Renal pelvis (tissue), 12 donors: Measurements from ENCODE around the gene ARHGAP36. TPM values are rescaled to one million over a fixed set of nuclear protein-coding genes. Genes with fewer than 3 reads are reported as not detected.

Experiments
- DNase-seq: peaks from one replicate; pipeline ENCODE4 v3.0.0-alpha.2; 2013
- long read RNA-seq, 16 experiments: transcript quantifications; one replicate each; lab custom pipeline, GENCODE V29; 2026
- polyA plus RNA-seq, 3 donors: library from polyadenylated mRNA; unstranded; fragments of 120-200 nt; gene quantifications; one replicate each; pipeline ENCODE4 v1.2.1, GENCODE V29; 2013; ENCODE audit not compliant: insufficient read length in 3 of 3

Gene ARHGAP36, protein sequence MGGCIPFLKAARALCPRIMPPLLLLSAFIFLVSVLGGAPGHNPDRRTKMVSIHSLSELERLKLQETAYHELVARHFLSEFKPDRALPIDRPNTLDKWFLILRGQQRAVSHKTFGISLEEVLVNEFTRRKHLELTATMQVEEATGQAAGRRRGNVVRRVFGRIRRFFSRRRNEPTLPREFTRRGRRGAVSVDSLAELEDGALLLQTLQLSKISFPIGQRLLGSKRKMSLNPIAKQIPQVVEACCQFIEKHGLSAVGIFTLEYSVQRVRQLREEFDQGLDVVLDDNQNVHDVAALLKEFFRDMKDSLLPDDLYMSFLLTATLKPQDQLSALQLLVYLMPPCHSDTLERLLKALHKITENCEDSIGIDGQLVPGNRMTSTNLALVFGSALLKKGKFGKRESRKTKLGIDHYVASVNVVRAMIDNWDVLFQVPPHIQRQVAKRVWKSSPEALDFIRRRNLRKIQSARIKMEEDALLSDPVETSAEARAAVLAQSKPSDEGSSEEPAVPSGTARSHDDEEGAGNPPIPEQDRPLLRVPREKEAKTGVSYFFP
- under 1 TPM in 2 of 3 donors, not detected in 1; 0.47 to 0.62 TPM for polyA plus RNA-seq
- long read RNA-seq, donor 1, result 0 reads
- long read RNA-seq, donor 2, result 0 reads
- long read RNA-seq, donor 3, result 0 reads
- long read RNA-seq, donor 4, result 0 reads
- long read RNA-seq, donor 5, result 0 reads
- long read RNA-seq, donor 6, result 0 reads
- long read RNA-seq, donor 7, result 0 reads
- long read RNA-seq, donor 8, result 0 reads
- long read RNA-seq, donor 9, result 0 reads
- long read RNA-seq, donor 10, result 0 reads
- long read RNA-seq, donor 11, result 0 reads
- long read RNA-seq, donor 12, result 0 reads
- long read RNA-seq, donor 13, result 0 reads
- long read RNA-seq, donor 14, result 0 reads
- long read RNA-seq, donor 15, result 0 reads
- long read RNA-seq, donor 16, result 0 reads

DNA sequence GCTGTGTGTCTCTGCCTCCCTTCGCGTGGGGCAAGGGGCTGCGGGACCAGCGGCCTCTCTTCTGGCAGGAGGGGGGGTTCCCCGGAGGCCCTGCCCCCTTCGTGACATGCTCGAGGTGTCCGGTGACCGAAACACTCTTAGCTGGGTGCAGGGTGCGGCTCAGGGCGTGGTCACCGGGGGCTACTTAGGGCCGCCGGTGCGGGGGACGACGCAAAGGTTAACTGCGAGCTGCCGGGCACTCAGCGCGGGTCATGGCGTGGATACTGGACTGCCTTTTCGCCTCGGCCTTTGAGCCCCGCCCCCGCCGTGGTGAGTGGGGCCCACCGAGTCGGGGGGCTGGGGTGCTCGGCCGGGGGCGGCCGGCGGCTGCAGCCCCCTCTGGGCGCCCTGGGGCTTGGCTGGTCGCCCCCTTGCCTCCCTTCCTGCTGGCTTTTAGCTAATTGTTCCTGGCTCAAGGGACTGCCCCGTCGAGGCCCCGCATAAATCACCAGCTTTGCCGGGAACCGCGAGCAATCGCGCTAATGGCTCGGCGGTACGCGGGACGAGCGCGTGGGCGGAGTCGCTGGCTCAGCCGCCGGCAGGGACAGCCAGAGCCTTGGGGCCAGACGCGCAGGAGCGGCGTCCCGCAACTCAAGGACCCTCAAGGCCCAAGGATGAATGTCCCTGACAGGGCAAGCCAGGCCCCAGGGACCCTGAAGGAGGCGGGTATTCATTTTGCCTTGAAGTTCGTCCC is at the start of gene ARHGAP36:
TSS of gene ARHGAP36 (plus strand) at position 211 of the 733 bp plus-strand sequence. CDS start 23,320 bp downstream, outside the sequence.
- DNase-seq, result no peak

DNA sequence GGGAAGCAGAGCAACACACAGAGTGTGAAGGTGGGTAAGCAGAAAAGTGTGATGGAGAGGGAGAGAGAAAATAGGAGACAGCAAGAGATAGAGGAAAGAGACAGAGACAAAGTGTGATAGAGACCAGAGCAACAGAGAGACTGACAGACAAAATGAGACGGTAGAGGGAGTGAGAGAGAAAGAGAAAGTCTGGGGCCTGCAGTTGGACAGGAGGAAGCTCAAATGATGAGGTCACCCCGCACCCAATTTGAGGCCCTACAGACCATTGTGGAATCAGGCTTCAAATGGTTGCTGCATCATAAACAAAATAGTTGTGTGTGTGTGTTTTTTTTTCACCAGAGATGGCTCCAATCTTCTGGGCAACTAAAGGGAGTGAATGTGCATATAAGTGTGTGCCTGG is 48.0 kb upstream of the ARHGAP36 start:
- no peak for DNase-seq

DNA sequence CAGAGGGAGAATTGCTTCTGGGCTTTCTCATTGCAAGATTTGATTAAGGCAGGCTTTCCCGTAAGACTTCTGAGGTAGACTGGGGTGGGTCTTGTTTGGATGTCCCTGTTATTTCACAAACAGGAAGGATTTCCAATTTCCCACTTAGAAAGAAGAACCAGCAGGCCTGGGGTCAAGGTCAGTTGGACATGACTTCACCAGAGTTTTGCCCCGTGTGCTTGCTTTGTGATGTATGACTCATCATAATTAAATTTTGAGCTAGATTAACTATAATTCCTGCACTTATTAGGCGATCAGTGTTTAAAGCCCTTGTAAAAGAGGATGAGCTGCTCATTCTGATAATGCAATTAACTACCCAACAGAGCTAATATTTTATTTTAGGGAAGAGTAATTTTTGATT is 32.8 kb upstream of the ARHGAP36 start:
- no peak for DNase-seq

DNA sequence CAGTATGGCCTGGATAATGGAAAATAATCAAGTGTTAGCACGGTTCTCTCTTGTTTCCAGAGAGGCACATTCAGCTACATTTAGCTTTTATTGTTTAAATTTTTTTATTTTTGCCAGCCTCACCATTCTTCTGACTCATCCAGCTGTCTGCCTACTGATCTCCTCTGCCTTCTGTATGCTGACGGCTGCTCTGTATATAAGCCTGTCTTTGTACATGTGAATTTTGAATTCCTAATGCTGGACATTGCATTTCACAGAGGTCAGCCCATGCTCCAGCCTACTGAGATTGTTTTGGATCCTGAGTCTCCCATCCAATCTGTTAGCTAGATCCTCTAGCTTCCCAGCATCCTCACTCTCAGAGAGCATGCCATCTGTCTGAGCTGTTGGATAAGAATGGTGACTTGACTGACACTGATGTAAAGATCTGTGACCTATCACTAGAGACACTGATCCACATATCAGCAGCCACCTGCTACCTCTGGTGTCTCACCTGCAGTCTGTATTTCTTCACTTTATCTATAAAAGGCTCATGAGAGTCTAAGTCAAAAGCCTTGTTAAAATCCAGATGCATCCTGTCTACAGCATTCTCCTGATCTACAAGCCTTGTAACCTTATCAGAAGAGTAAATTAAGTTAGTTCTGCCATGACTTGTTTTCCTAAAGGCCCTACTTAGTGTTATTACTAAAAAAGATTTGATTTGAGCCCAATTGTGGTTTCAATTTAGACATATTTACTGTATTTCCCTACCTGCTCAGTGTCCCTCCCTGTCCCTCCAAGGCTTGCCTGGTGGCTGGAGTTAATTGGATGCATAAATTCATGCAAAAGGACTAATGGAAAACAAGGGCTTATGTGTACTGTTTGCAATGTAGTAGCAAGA is 25.6 kb upstream of the ARHGAP36 start:
- no peak for DNase-seq

DNA sequence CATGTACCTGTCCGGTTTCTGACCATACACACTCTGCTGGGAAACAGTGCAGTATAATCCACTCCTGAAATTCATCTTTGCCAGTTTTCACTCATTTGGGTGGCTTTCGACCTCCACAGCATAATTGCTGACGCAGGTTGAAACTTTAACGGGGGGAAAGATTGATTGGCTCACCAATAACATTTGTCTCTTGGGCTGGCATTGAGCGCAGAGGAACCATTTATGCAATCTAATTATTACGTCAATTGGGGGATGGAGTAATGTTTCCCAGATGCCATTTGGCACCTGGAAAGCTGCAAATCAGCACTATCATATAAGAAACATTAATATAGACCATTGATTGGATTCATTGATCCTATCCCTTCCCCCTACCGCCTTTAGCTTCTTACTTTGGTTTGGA is 24.1 kb upstream of the ARHGAP36 start:
- DNase-seq, result no peak

DNA sequence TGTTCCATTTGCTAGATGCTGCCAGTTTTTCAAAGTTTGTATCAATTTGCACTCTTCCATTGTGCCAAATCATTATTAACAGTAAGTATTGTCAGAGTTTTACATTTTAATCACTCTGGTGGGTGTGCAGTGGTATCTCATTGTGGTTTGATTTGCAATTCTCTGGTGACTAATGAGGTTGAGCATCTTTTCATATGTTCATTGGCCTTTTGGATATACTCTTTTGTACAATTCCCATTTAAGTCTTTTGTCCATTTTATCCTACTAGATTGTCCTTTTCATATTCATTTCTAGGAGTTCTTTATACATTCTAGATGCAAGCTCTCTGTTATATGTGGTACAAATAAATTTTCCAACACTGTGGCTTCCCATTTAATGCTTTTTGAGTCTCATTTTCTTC is 17.4 kb upstream of the ARHGAP36 start:
- DNase-seq, result no peak

DNA sequence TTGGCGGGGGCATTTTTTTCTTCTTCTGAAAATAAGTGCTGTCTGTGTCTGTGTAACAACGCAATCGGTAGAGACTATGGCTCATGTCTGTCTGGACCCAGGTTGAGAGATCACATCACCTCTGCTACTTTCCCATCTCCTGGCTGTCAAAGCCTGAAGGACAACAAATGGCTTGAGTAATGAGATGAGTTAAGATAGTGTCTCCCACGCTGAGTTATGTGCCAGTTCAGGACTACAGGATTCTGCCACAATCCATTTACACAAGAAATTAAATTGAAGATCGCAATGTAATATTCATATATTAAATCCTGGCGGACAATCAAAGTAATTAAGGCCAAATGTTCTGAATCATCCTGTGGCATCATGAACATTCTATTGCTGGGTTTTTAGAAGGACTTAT is 16.5 kb upstream of the ARHGAP36 start:
- DNase-seq, result no peak

DNA sequence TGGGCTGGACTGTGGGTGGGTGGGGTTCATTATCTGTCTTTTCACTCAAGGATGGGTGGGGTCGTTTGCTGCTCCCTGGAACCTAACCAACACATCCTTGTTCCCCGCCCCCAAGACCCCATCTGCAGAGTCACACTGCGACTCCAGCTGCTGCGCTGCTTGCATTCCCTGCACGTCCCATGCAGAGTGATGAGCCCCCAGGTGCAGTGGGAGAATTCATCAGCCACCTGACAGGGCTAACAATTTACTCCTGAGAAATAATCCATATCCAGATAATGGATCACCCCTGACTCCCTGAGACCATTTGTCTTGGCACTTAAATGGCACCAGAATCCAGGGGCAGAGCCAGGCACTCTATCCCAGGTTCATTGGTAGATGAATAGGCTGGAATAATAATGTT is 12.4 kb upstream of the ARHGAP36 start:
- no peak for DNase-seq

DNA sequence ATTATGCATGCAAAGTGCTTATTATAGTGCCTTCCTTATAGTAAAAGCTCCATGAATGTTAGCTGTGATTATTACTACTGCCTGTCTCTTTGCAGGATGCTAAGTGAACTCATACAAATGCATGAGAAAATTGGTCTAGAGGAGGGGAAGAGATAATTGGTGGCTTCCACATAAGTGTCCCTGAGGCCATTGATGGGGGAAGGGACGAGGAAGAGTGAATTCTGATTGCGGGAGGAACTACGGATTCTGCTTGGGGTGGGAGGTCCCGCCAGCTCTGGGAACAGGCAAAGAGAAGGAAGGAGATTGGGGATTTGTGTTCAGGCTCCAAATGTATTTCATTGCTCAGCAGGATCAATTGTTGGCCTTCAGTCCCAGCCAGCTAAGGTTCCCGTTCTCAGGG is 11.6 kb upstream of the ARHGAP36 start:
- DNase-seq, result no peak

DNA sequence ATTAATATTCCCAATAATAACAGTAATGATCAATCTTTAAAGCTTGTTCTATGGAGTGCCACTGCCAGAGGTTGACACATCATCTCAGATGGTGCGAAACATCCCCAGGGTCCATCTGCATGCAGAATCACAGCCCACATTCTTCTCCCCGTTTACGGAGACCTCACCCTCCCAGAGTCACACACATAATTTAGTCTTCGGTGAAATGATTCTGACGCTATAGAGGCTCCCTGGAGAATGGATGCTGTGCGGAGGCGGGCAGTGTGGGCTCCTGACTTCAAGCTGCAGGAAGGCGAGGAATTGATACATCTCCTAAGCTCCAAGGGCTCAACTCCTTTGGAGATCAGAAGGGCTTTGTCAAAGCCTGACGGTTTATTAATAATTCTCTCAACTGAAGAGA is 11.0 kb upstream of the ARHGAP36 start:
- DNase-seq, result no peak

DNA sequence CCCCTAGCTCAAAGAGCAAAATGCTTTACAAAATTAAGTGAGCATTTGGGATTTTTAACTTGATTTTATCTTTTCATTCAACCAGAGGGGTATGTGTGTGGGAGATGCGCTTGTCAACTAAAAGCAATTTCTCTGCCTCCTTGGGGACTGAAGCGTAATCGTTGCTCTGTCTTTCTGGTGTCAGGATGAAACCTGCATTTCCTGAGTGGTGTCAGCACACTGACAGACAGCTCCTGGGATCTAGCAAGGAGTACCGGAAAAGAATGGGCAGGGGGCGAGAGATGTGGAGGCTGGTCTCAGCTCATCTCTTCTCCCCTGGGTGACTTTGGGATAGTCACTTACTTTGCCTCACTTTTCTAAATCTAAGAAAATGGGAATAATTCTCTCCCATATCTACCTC is 5.1 kb upstream of the ARHGAP36 start:
- no peak for DNase-seq

DNA sequence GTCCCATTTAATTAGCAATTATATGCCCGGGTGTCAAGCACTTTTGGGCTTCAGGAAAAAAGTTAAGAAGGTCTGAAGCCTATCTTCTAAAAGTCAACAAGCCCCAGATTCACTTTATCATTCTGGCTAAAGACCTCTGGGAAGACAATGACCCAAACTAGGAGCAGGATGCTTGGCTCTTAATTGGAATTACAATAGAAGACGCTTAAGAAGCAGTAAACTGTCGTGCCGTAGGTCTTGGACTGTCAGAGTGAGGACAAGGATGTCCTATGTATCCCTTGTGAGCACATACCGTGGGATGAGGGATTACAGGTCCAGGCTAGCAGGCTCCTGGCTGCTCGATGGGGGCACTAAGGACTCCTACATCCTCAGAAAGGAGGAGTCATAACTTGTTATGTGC is 3.2 kb upstream of the ARHGAP36 start:
- no peak for DNase-seq

DNA sequence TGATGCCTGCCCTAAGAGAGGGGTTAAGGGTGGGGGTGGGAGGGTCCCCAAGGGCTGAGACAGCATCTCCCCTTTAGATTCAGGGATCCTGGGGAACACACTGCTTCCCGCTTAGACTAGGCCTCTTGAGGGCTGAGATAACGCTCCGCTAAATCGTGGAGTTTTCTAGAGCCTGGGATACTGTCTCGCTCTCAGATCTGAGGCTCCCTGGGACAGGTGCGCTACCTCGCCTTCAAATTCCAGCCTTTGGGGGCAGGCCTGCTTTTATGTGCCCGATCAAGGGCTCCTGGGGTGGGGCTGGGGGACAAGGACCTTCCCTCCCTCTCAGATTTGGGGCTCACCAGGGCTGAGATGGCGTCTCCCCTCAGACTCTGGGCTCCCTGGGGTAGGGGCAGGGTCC is 440 bp upstream of the ARHGAP36 start:
- no peak for DNase-seq

DNA sequence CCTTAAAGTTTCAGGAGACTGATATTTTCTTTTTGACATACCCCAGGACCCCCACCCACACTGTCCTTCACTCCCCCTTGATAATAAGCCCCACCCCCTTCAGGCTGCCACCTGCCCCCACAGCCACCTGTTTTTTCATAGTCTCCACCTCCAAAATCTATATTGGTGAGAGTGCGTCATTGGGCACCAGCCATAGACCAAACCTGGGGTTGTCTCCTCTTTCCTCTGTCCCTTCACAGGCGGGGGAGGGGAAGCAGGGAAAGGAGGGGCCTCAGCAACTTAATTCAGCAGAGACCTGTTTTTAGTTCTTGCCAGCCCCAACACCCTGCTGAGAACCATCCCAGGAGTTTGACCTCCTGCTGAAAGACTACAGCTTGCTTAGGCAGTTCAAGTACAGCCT is 1.1 kb downstream of the ARHGAP36 start:
- no peak for DNase-seq

DNA sequence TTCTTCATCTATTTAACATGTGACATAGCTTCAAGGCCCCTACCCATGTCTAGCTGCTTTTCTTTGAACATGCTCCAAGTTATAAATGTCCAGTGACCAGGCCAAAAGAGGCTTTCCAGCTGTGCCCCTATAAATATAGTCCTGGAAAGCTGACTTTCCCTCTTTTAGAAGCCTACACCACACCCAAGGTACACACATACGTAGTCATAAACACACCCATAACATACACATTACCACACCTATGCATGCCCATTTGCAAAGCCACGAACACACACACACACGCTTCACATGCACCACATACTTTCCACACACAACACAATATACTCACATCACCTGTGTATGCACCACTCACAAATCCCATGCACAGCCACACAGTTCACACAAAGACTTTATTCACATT is 2.0 kb downstream of the ARHGAP36 start:
- DNase-seq, result no peak

DNA sequence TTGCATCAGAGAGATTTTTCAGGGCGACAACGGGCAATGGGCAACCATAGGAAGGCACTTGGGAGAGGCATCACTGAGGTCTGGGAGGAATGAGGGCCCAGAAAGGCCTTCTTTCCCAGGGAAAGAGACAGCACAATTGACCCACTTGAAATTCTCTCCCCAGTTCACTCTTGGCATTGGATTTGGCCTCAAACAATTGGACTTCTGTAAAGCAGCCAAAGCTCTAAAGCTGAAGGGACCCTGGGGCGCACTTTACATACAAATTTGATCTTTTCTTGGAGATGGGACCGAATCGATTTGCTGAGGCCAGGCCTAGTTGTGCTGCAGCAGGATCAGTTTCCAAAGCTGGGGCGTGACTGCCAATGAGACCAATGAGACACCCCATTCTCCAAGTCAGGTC is 3.2 kb downstream of the ARHGAP36 start:
- no peak for DNase-seq

DNA sequence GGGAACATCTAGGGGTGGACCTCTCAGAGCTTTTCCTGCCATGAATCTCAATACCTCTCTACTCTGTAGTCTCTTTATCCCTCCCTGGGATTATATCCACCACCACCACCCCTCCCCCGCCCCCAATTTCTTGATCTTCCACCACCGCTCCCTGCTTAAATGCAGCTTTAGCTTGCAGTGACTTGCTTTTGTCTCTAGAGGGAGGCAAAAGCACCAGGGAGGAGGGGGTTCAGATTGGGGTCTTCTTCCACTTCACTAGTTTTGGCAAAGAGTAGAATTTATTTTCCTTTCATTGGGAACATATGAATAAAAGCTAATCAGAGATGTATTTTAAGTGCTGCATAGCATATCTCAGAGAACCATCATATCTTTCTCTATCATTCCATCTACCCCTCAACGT is 5.5 kb downstream of the ARHGAP36 start:
- no peak for DNase-seq

DNA sequence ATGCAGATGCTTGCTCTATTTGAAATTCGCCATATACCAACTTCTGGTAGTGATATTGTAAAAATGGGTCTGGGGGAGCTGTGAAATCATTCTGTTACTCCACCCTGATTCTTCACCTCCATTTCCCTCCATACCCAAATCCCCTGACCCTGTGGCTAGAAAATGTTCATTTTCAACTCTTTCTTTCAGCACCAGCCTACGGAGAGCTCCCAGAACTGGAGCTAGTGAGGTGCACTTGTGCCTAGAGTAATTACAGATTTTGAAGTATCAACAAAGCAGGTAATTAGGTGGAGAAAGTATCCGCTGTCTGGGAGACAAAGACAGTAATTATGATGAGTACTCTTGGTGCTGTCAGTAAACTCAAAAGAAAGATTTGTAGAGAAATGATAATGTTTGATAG is 8.1 kb downstream of the ARHGAP36 start:
- no peak for DNase-seq

DNA sequence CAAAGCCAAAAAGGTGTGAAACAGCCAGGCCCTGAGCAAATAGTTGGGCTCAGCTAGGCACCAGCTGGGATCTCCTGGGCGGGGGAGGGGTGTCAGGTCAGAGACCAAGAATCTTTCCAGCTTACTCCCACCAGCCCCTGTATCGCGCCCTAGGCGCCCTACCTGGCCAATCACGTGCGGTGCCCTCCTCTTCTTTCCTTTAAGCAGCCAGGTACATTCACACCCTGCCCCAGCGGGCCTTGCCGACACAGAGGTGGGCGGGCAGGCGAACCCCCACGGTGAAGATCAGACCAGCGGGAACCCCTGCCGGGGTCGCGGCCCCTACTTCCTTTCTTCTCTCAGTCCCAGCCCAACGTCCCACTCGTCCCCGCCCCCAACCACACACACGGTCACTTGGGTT is 9.1 kb downstream of the ARHGAP36 start:
- DNase-seq, result no peak

DNA sequence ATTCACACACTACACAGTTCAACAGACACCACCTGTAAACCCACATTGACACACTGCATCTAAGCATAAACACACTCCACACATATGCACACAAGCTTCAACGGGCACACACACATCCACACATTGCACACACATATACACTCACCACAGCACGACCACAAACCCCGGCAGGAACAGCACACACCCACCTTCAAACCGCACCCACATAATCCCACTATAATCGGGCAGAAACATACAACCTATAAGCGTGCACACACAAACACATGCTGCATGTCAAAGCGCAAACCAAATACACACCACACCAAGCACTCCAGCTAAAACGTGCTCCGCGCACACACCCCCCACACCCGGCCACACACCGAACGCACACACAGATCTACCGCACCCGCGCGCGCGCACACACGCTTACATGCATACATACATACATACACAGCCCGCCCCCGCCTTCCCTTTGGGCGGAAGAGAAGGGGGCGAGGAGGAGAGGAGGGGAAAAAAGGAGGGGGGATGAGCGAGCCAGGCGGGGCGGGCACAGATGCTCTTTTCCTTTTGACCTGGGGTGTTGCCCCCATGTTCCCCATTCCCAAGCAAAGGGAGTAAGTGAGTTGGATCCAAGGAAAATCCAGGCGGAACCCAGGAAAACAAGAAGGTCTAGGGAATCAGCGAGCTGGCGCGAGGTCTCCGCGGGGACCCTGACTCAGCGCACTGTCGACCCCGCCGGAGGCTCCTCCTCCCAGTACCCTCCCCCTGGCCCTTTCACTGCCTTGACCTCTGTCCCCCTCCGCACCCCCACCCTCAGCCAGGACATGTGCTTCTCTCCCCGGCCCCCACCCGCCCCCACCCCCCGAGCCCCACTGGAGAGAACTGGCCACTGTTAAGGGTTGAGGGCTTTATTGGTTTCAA is 9.9 kb downstream of the ARHGAP36 start:
- DNase-seq, result no peak
